Esophagus squamous epithelium (tissue), 5 donors: ENCODE measurements around the gene F11R. TPM values are rescaled to one million over a fixed set of nuclear protein-coding genes. Genes with fewer than 3 reads are reported as not detected.
"Not testable (repeated sequence)": the region's sequence is repeated elsewhere in the genome, so short reads cannot be mapped to it uniquely, and the experiment has no call there.

Experiments
- DNase-seq: peaks from one replicate; lab custom pipeline; 2025; lab: John Stamatoyannopoulos, UW
- H3K27ac ChIP-seq, 4 donors: fragments of 200-600 bp; sonication (generic); one replicate each; pipeline ENCODE4 v1.5.1; 2016 to 2019; ENCODE audit warnings: mild to moderate bottlenecking in 1 of 4
- H3K27me3 ChIP-seq, 4 donors: fragments of 200-600 bp; sonication (generic); 1 replicate in 3 of 4; 2 replicates in 1 of 4; pipeline versions ENCODE4 v1.5.1 to v1.6.0; 2017 to 2021; ENCODE audit warnings: antibody characterized with exemption in 1 of 4
- H3K36me3 ChIP-seq, 3 donors: fragments of 200-600 bp; sonication (generic); one replicate each; pipeline ENCODE4 v1.5.1; 2016 to 2019
- H3K4me1 ChIP-seq, 3 donors: fragments of 200-600 bp; sonication (generic); one replicate each; pipeline ENCODE4 v1.5.1; 2017 to 2019
- H3K4me3 ChIP-seq, 4 donors: fragments of 200-600 bp; sonication (generic); 1 replicate in 3 of 4; 2 replicates in 1 of 4; pipeline ENCODE4 v1.5.1; 2016 to 2019; ENCODE audit warnings: mild to moderate bottlenecking in 2 of 4, moderate library complexity in 1 of 4
- H3K9me3 ChIP-seq, 3 donors: fragments of 200-600 bp; sonication (generic); one replicate each; pipeline ENCODE4 v1.5.1; 2016 to 2019
- POLR2A ChIP-seq, 4 donors: fragments of 450-650 bp; IDR thresholded peaks; one replicate each; pipeline ENCODE4 v1.6.1; 2017; ENCODE audit warnings: antibody characterized with exemption in 4 of 4, mild to moderate bottlenecking in 4 of 4, moderate library complexity in 3 of 4
- WGBS, 2 donors: methylation state at CpG; one replicate each; pipeline ENCODE4 v1.1.5; 2018; 5-methylcytosine and 5-hydroxymethylcytosine counted together
- intact Hi-C: fragments of 100-400 bp; cut with DNase I; formaldehyde crosslinking; loops from one replicate; pipeline ENCODE4 v1.15.0; 2022
- total RNA-seq, 4 donors: library from RNA; depleted of rRNA; stranded (reverse); fragments of >200 nt; gene quantifications; one replicate each; pipeline ENCODE4 v1.1.0, GENCODE V29; 2016
- TF ChIP-seq, protein P1 (sequence below), 6 experiments: fragments of 450-650 bp in 4 of 6; fragments of 200-600 bp in 2 of 6; sonication (generic) in 2 of 6; IDR thresholded peaks; one replicate each; pipeline ENCODE4 v1.5.1; 2016 to 2019; ENCODE audit warnings: antibody characterized with exemption in 6 of 6, mild to moderate bottlenecking in 4 of 6, moderate library complexity in 4 of 6
- donor health status: DM: yes; HTN: yes; CAD: no.

F11R gene
- total RNA-seq, 4 donors from 2014 or later: 84.9 to 108 (median 94.2) TPM

DNA sequence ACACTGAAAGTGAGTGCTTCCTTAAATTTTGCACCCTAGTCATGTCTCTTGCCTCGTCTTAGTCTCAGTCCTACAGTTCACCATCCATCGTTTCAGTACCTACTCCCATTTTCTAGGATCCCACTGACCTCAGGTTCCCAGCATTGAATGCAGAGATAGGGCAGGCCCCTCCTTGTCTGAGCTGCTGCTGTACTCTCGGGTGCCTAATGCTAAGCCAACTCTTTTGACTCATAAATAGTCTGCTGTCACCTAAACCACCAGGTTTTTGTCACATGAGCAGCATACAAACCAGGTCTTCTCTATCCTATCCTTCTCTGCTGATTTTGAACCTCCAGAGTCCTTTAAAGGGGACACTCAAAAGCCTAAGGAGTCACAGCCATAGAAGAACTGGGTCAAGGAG is 45.7 kb upstream of the F11R start:
- no peak for TF ChIP-seq POLR2A (IDR thresholded peaks at IDR 0.05)
- TF ChIP-seq, protein P1, sequence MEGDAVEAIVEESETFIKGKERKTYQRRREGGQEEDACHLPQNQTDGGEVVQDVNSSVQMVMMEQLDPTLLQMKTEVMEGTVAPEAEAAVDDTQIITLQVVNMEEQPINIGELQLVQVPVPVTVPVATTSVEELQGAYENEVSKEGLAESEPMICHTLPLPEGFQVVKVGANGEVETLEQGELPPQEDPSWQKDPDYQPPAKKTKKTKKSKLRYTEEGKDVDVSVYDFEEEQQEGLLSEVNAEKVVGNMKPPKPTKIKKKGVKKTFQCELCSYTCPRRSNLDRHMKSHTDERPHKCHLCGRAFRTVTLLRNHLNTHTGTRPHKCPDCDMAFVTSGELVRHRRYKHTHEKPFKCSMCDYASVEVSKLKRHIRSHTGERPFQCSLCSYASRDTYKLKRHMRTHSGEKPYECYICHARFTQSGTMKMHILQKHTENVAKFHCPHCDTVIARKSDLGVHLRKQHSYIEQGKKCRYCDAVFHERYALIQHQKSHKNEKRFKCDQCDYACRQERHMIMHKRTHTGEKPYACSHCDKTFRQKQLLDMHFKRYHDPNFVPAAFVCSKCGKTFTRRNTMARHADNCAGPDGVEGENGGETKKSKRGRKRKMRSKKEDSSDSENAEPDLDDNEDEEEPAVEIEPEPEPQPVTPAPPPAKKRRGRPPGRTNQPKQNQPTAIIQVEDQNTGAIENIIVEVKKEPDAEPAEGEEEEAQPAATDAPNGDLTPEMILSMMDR (IDR thresholded peaks at IDR 0.05): no peak
- H3K4me1 ChIP-seq: peaks cover 0 to 46% (median 0%) of the 10 kb centered on the region in 3 donors
- H3K36me3 ChIP-seq: peaks cover 0 to 42% (median 0%) of the 10 kb centered on the region in 3 donors
- intact Hi-C loops: no loop called here
- H3K27ac ChIP-seq: peak overlapping the region in 2 of 4 donors; percentile 6 to 84
- WGBS, 2 donors: 66 to 74% methylated on average over 3 of the region's 3 CpGs
- H3K4me3 ChIP-seq: no peak overlapping the region
- peaks cover 0 to 3% (median 0%) of the 10 kb centered on the region in 4 donors for H3K27me3 ChIP-seq
- DNase-seq: no peak
- no peaks in the 10 kb centered on the region for H3K9me3 ChIP-seq

DNA sequence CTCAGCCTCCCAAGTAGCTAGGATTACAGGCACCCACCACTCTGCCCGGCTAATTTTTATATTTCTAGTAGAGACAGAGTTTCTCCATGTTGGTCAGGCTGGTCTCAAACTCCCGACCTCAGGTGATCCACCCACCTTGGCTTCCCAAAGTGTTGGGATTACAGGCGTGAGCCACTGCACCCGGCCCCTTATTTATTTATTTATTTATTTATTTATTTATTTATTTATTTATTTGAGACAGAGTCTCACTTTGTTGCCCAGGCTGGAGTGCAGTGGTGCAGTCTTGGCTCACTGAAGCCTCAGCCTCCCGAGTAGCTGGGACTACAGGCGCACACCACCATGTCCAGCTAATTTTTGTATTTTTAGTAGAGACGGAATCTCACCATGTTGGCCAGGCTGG is 44.7 kb upstream of the F11R start:
- WGBS, 2 donors: 88% methylated on average over 7 of the region's 7 CpGs
- H3K9me3 ChIP-seq, H3K4me3 ChIP-seq, H3K27ac ChIP-seq, intact Hi-C loops, DNase-seq, H3K27me3 ChIP-seq: not testable (repeated sequence)
- peaks cover 0 to 36% (median 0%) of the 10 kb centered on the region in 3 donors for H3K4me1 ChIP-seq
- peaks cover 0 to 32% (median 0%) of the 10 kb centered on the region in 3 donors for H3K36me3 ChIP-seq

- Histone ChIP-seq H3K36me3 (peaks cover 0 to 21% (median 0%) of the 10 kb centered on the region in 3 donors), H3K4me1 (peaks cover 0 to 22% (median 0%) of the 10 kb centered on the region in 3 donors)
- intact Hi-C loops, H3K27me3 ChIP-seq, H3K27ac ChIP-seq, DNase-seq, H3K9me3 ChIP-seq, H3K4me3 ChIP-seq: not testable (repeated sequence)
- WGBS, 2 donors: 62 to 66% methylated on average over 6 of the region's 6 CpGs
These were observed 43.0 kb upstream of the F11R start for GRCh38 chr1:161063936-161064335.

DNA sequence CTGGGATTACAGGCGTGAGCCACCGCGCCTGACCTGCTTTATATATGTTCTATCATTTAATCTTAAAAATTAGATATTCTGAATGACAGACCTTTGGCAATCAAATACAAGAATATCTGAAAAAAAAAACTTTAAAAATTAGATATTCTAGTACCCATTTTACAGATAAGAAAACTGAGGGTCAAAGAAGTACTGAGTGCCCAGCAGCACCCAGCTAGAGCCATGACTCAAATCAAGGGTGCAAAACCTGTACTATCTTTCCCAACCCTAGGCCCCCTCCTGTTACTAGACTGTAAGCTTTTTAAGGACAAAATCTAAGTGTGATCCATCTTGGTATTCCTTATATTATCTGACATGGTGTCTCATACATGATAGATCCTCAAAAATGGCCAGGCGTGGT is 40.5 kb upstream of the F11R start:
- peaks cover 0 to 34% (median 0%) of the 10 kb centered on the region in 3 donors for H3K36me3 ChIP-seq
- no peak overlapping the region for H3K4me3 ChIP-seq
- TF ChIP-seq, protein P1 (IDR thresholded peaks at IDR 0.05): no peak
- TF ChIP-seq POLR2A (IDR thresholded peaks at IDR 0.05): no peak
- H3K27ac ChIP-seq: no peak overlapping the region
- WGBS, 2 donors: 86 to 100% methylated on average over 3 to 4 of the region's 4 CpGs
- no peaks in the 10 kb centered on the region for H3K9me3 ChIP-seq
- intact Hi-C loops: no loop called here
- H3K27me3 ChIP-seq: peaks cover 0 to 6% (median 0%) of the 10 kb centered on the region in 4 donors
- H3K4me1 ChIP-seq: peaks cover 0 to 4% (median 0%) of the 10 kb centered on the region in 3 donors
- DNase-seq: no peak

DNA sequence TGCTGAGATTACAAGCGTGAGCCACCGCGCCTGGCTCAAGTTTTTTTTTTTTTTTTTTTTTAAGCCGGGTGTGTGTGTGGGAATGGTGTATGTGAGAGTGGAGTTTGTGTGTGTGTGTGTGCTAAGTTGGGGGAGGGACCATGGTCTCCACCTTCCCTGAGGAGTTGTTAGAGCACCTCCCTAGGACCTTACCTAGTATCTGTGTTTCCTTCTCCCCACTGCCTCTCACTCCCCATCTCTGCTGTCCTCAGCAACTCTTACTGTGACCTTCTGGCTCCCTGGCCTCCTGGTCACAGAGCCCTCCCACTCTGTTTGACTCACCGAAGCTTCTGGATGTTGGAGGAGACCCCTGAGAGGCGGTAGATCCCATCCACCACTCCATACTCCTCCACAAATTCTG is 38.3 kb upstream of the F11R start:
- peaks cover 0 to 24% (median 0%) of the 10 kb centered on the region in 4 donors for H3K27me3 ChIP-seq
- no peaks in the 10 kb centered on the region for H3K9me3 ChIP-seq
- H3K27ac ChIP-seq: no peak overlapping the region
- DNase-seq: no peak
- intact Hi-C loops: no loop called here
- peaks cover 0 to 42% (median 4%) of the 10 kb centered on the region in 3 donors for H3K36me3 ChIP-seq
- H3K4me3 ChIP-seq: no peak overlapping the region
- 85 to 91% methylated on average over 4 to 6 of the region's 6 CpGs for WGBS, 2 donors
- H3K4me1 ChIP-seq: peaks cover 0 to 4% (median 0%) of the 10 kb centered on the region in 3 donors
- no peak for TF ChIP-seq POLR2A (IDR thresholded peaks at IDR 0.05)
- TF ChIP-seq, protein P1 (IDR thresholded peaks at IDR 0.05): no peak

DNA sequence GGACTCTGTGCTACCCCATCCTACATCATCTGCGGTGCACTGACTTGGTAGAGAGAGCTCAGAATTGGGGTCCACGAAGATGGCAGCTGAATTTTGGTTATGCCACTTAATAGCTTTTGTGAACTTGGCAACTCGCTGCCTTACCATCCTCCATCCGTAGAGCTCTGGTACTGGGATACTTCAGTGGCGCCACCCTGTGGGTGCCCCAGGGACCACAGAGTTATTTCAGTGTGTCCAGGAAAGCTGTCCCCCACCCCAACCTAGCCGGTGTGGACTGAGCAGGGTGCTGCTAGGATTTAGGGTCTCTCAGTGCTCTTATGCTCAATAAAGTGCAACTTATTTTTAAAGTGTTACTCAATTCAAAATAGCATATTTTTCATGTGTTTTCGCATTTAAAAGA is 33.9 kb upstream of the F11R start:
- WGBS, 2 donors: 61 to 76% methylated on average over 3 to 7 of the region's 7 CpGs
- peaks cover 0 to 86% (median 27%) of the 10 kb centered on the region in 3 donors for H3K36me3 ChIP-seq
- H3K4me3 ChIP-seq: no peak overlapping the region
- intact Hi-C loops: no loop called here
- no peak for TF ChIP-seq POLR2A (IDR thresholded peaks at IDR 0.05)
- TF ChIP-seq, protein P1 (IDR thresholded peaks at IDR 0.05): peak in 1 of 6 experiments; percentile 10
- peaks cover 0 to 25% (median 0%) of the 10 kb centered on the region in 4 donors for H3K27me3 ChIP-seq
- DNase-seq: no peak
- no peak overlapping the region for H3K27ac ChIP-seq
- H3K9me3 ChIP-seq: no peaks in the 10 kb centered on the region
- H3K4me1 ChIP-seq: peaks cover 0 to 4% (median 0%) of the 10 kb centered on the region in 3 donors
